AG04450 (cell line): ENCODE measurements around the gene PKD1. TPM values are rescaled to one million over a fixed set of nuclear protein-coding genes. Genes with fewer than 3 reads are reported as not detected.

Source experiments
- CTCF ChIA-PET: fragments of 300-600, 350-600 bp; formaldehyde crosslinking; extraction: SDS; loops from one replicate; lab custom pipeline; 2022; ENCODE audit warnings: antibody characterized with exemption, inconsistent platforms; lab: Charles Lee
- POLR2A ChIA-PET: fragments of 350-600 bp; formaldehyde crosslinking; extraction: SDS; loops from one replicate; lab custom pipeline; 2021; ENCODE audit warnings: antibody characterized with exemption, inconsistent platforms; lab: Yijun Ruan, JAX
- DNase-seq: peaks from one replicate; pipeline ENCODE4 v3.0.0-alpha.2; 2011; ENCODE audit warnings: low read depth, low spot score
- H3K27ac ChIP-seq: one replicate; pipeline ENCODE4 v1.5.1; 2012; ENCODE audit warnings: low read depth, low read length, control low read depth
- H3K27me3 ChIP-seq: one replicate; pipeline ENCODE4 v1.6.0; 2012; ENCODE audit warnings: low read length; ENCODE audit not compliant: control insufficient read depth, insufficient read depth
- H3K4me3 ChIP-seq: 2 replicates; pipeline ENCODE4 v1.5.1; 2011; ENCODE audit warnings: mild to moderate bottlenecking, low read depth, low read length, control low read depth
- H3K9me3 ChIP-seq: 2 replicates; pipeline ENCODE4 v1.5.1; 2012; ENCODE audit warnings: low read length; ENCODE audit not compliant: control insufficient read depth, insufficient read depth
- polyA plus RNA-seq: library from polyadenylated mRNA; depleted of rRNA; stranded (reverse); fragments of >200 nt; gene quantifications from 2 replicates; pipeline ENCODE4 v1.2.3, GENCODE V29; 2011
- TF ChIP-seq, protein P1 (sequence below): IDR thresholded peaks from 2 replicates; pipeline ENCODE4 v1.5.1; 2011; ENCODE audit warnings: low read depth, low read length, control low read depth, inconsistent platforms

The PKD1 gene
- polyA plus RNA-seq, 1 experiment, result 16.1 TPM

DNA sequence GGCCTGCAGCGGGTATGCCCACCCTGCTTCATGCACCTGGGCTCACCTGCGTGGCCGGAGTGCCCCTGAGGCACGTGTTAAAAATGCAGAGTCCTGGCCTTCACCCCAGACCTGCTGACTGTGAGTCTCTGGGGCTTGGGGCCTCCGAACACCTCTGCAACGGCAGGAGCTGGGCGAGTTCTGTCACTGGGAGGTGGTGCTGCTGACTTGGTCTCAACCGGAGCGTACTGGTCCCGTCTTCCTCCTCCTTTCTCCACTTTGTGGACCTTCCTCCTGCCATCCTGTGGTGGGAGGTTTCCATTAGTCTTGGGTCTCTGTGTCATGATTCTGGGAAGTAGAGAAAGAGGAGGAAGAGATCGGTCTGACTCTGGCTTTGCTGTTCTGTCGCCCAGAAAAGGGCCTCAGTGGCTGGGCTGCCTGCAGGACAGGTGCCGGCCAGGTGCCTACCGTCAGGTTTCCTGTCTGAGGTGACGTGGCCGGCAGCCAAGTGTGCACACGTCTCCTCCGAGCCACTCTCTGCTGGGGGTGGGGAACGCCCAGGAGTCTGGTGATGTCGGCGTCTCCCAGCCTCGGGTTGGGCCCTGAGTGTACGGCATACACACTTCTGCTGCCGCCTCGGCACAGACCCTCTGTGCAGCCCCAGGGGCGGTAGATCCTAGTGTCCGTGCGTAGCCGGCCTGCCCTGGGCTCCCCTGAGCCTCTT, 81.0 kb downstream of the PKD1 start:
- Histone ChIP-seq H3K27ac (no peak overlapping the region), H3K4me3 (no peak overlapping the region), H3K27me3 (no peaks in the 10 kb centered on the region), H3K9me3 (no peaks in the 10 kb centered on the region)
- ChIA-PET CTCF (no interaction called here), POLR2A (interaction anchor here (1.9 kb wide), 1 partner anchor 101 kb away, joined by 5 read pairs; the partner anchor contains the start of gene TRAF7)
- DNase-seq, result no peak
- TF ChIP-seq, protein P1, sequence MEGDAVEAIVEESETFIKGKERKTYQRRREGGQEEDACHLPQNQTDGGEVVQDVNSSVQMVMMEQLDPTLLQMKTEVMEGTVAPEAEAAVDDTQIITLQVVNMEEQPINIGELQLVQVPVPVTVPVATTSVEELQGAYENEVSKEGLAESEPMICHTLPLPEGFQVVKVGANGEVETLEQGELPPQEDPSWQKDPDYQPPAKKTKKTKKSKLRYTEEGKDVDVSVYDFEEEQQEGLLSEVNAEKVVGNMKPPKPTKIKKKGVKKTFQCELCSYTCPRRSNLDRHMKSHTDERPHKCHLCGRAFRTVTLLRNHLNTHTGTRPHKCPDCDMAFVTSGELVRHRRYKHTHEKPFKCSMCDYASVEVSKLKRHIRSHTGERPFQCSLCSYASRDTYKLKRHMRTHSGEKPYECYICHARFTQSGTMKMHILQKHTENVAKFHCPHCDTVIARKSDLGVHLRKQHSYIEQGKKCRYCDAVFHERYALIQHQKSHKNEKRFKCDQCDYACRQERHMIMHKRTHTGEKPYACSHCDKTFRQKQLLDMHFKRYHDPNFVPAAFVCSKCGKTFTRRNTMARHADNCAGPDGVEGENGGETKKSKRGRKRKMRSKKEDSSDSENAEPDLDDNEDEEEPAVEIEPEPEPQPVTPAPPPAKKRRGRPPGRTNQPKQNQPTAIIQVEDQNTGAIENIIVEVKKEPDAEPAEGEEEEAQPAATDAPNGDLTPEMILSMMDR, result no peak

- CTCF ChIA-PET, result no interaction called here
- POLR2A ChIA-PET, result no interaction called here
- no peak for DNase-seq
- Histone ChIP-seq H3K9me3 (no peaks in the 10 kb centered on the region), H3K4me3 (no peak overlapping the region), H3K27me3 (no peaks in the 10 kb centered on the region), H3K27ac (no peak overlapping the region)
- TF ChIP-seq, protein P1, result no peak
Observed at GRCh38 chr16:2053897-2054296, 81.8 kb downstream of the PKD1 start.

DNA sequence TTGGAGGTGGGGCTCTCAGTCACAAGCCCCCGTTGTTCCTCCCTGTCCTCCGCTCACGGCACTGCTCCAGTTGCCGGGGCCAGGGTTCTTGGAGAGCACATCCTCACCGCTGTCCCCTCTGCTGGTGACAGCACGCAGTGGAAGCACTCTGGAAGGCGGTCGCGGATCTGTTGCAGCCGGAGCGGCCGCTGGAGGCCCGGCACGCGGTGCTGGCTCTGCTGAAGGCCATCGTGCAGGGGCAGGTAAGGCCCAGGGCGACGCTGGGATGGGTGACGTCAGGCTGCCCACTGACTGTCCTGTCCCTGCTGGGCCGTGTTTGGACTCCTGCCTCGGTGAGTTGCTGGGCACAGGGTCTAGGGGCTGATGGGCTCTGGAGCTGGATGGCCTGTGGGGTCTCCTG, 82.5 kb downstream of the PKD1 start:
- no peaks in the 10 kb centered on the region for H3K27me3 ChIP-seq

DNA sequence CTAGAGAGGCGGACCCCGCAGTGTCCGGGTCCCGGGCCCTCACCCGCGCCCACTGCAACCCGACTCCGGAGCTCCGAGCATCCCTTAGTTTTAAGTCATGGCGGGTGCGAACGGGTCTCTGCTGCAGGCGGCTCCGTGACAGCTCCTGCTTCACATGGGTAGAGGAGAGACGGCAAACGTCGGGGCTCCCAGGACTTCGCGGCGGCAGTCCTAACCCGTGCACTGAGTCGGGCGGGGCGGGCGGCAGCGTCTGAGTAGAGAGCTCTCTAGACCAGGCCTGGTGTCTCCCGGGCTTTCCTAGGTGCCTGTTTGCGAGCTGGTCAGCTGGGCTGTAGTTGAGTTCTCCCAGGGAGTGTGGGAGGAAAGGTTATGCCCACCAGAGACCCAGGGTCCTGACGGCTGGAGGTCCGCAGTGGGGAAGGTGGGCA, 87.6 kb downstream of the PKD1 start:
- DNase-seq, result no peak
- ChIA-PET POLR2A (interaction anchor here (0.6 to 1.8 kb wide), 8 partner anchors 12 to 107 kb away, joined by 3 to 12 read pairs (median 5); partner anchors contain the start of genes RPS2, TBL3 and TRAF7), CTCF (interaction anchor here (1.0 to 4.0 kb wide), 3 partner anchors 11 to 92 kb away, joined by 3 to 19 read pairs (median 5); no protein-coding TSS in a partner anchor)
- Histone ChIP-seq H3K9me3 (no peaks in the 10 kb centered on the region; the same call in 1 of the 2 replicates), H3K27ac (peak overlapping the region; percentile 31), H3K27me3 (no peaks in the 10 kb centered on the region), H3K4me3 (peak overlapping the region; percentile 85)
- TF ChIP-seq, protein P1, result no peak

More for the DNA sequence above, 82.5 kb downstream of the PKD1 start:
- TF ChIP-seq, protein P1, result no peak
- no peak for DNase-seq
- Histone ChIP-seq H3K27ac (no peak overlapping the region), H3K9me3 (no peaks in the 10 kb centered on the region; the same call in 1 of the 2 replicates), H3K4me3 (no peak overlapping the region)
- ChIA-PET CTCF (no interaction called here), POLR2A (no interaction called here)
